ENCODE measurements around the gene ZNF497.

DNA sequence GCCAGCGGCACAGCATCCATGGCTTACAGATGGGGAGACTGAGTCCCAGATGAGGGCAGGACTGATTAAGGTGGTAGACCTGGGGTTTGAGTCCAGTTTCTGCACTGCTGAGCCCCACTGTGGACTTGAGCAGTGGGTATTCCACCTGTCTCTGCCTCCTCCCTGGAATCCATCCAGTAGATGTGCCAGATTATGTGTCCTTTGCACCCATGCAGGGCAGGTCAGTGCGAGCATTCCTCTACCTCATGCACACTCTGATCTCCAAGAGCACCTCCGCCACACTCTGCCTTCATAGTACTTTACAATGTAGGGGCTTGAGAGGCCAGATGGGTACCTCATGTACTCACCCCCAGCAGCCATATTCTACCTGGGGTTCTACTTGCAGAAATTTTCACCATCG lies 25.7 kb downstream of the ZNF497 start:
- TF ChIP-seq, protein P1, sequence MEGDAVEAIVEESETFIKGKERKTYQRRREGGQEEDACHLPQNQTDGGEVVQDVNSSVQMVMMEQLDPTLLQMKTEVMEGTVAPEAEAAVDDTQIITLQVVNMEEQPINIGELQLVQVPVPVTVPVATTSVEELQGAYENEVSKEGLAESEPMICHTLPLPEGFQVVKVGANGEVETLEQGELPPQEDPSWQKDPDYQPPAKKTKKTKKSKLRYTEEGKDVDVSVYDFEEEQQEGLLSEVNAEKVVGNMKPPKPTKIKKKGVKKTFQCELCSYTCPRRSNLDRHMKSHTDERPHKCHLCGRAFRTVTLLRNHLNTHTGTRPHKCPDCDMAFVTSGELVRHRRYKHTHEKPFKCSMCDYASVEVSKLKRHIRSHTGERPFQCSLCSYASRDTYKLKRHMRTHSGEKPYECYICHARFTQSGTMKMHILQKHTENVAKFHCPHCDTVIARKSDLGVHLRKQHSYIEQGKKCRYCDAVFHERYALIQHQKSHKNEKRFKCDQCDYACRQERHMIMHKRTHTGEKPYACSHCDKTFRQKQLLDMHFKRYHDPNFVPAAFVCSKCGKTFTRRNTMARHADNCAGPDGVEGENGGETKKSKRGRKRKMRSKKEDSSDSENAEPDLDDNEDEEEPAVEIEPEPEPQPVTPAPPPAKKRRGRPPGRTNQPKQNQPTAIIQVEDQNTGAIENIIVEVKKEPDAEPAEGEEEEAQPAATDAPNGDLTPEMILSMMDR (IDR thresholded peaks at IDR 0.05), result no peak
- TF ChIP-seq POLR2A (IDR thresholded peaks at IDR 0.05), result no peak

Measured in adrenal gland (tissue), 5 donors.